Measurements from ENCODE around the gene SLC25A23. TPM values are rescaled to one million over a fixed set of nuclear protein-coding genes. Genes with fewer than 3 reads are reported as not detected.
A peak's percentile ranks its signal among the peaks of the same experiment; 100 is the strongest.

The SLC25A23 gene
- total RNA-seq, 1 donor from 2014 or later: 44.9 TPM

GRCh38 chr19:6483235-6483634 is 23.6 kb upstream of the SLC25A23 start:
- no peak for DNase-seq

DNA sequence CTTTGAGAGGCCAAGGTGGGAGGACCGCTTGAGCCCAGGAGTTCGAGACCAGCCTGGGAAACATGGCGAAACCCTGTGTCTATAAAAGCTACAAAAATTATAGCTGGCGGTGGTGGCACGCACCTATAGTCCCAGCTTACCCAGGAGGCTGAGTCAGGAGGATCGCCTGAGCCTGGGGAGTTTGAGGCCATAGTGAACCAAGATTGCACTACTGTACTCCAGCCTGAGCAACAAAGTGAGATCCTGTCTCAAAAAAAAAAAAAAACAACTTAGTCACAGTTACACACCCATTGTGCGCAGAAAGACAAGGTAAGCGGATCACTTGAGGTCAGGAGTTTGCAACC is 22.7 kb upstream of the SLC25A23 start:
- ATAC-seq (no peak), DNase-seq (no peak)
- no peaks in the 10 kb centered on the region for H3K36me3 ChIP-seq
- H3K27ac ChIP-seq: no peak overlapping the region
- peaks cover 6% of the 10 kb centered on the region for H3K27me3 ChIP-seq (ENCODE audit: low read depth)
- no peaks in the 10 kb centered on the region for H3K9me3 ChIP-seq
- no peak overlapping the region for H3K4me3 ChIP-seq
- intact Hi-C loops (cut with DNase I): no loop called here
- no peaks in the 10 kb centered on the region for H3K4me1 ChIP-seq
- TF ChIP-seq, protein P1, sequence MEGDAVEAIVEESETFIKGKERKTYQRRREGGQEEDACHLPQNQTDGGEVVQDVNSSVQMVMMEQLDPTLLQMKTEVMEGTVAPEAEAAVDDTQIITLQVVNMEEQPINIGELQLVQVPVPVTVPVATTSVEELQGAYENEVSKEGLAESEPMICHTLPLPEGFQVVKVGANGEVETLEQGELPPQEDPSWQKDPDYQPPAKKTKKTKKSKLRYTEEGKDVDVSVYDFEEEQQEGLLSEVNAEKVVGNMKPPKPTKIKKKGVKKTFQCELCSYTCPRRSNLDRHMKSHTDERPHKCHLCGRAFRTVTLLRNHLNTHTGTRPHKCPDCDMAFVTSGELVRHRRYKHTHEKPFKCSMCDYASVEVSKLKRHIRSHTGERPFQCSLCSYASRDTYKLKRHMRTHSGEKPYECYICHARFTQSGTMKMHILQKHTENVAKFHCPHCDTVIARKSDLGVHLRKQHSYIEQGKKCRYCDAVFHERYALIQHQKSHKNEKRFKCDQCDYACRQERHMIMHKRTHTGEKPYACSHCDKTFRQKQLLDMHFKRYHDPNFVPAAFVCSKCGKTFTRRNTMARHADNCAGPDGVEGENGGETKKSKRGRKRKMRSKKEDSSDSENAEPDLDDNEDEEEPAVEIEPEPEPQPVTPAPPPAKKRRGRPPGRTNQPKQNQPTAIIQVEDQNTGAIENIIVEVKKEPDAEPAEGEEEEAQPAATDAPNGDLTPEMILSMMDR (IDR thresholded peaks at IDR 0.05): no peak

More at GRCh38 chr19:6483235-6483634, 23.6 kb upstream of the SLC25A23 start:
- ATAC-seq: no peak
- no peaks in the 10 kb centered on the region for H3K36me3 ChIP-seq
- no peak overlapping the region for H3K4me3 ChIP-seq
- no peak overlapping the region for H3K27ac ChIP-seq
- peaks cover 6% of the 10 kb centered on the region for H3K27me3 ChIP-seq (ENCODE audit: low read depth)
- H3K9me3 ChIP-seq: no peaks in the 10 kb centered on the region
- intact Hi-C loops (cut with DNase I): no loop called here
- no peaks in the 10 kb centered on the region for H3K4me1 ChIP-seq
- TF ChIP-seq, protein P1 (IDR thresholded peaks at IDR 0.05): no peak

DNA sequence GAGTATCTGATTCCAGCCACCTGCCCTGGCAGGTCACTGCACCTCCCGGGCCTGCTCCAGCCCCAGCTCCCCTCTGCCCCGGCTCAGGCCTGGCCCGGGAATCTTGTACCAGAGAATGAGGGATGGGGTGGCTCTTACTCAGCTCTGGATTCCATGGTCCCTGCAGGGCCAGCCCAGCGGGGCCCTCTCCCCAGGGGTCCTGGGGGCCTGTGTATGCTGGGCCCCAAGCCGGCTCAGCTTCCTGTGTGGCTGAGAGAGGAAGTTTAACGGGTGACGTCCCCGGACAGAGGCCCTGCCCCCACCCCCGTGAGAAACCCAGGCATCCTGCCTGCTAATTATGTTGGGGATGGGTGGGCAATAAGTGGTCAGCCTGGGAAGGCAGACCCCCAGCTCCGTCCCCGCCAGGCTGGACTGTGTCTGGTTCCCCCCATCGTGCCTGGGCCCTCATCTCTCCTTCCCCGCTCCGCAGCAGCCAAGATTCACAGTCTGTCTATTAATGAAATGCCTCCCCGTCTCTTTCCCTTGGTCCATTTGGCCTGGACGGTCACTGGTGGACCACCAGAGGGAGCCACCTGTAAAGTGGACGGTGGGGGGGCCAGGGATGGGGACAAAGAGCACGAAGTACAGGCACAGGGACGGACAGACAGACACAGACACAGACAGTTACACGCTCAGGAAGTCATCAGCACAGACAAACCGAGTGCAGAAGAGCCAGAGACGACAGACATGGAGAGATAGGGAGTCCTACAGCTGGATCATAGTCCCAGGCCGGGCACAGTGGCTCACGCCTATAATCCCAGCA is 22.1 kb upstream of the SLC25A23 start, which contains the start of gene DENND1C:
TSS of gene DENND1C (minus strand) at position 247 of the 802 bp plus-strand sequence. CDS start at position 155, 92 bp downstream.
- H3K27me3 ChIP-seq (ENCODE audit: low read depth): peaks cover 11% of the 10 kb centered on the region
- H3K36me3 ChIP-seq: no peaks in the 10 kb centered on the region
- peak within 1 kb of the TSS; percentile 54 for H3K4me3 ChIP-seq
- H3K4me1 ChIP-seq: peaks cover under 1% of the 10 kb centered on the region
- peak; percentile 78 for DNase-seq
- peak; percentile 67 to 78 for ATAC-seq
- no peaks in the 10 kb centered on the region for H3K9me3 ChIP-seq
- peak within 1 kb of the TSS; percentile 81 for H3K27ac ChIP-seq
- TF ChIP-seq, protein P1 (IDR thresholded peaks at IDR 0.05): peak; percentile 47
- intact Hi-C loops (cut with DNase I): no loop called here

DNA sequence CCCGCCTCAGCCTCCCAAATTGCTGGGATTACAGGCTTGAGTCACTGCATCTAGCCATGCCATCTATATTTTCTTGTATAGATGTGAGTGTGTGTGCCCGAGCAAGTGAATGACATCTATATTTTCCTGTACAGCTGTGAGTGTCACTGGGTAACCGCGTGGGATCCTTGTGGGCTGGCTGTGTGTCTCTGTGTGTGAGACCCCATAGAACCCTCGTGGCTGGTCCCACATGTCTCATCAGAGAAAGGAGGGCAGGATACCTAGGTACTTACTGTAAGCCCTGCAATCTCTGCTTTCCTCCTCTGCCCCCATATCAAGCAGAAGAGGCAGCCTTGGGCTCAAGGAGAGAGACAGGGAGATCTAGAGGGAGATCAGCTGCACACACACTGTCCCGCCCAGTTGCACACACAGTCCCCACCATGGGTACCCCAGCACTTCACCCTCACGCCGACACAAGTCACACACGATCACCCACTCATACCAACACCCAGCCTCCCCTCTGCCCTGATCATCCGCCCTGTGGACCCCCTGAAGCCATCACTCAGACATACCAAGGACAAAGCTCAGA is 21.3 kb upstream of the SLC25A23 start:
- Histone ChIP-seq H3K27me3 (ENCODE audit: low read depth) (peaks cover 17% of the 10 kb centered on the region), H3K4me3 (peak overlapping the region; percentile 54), H3K27ac (peak overlapping the region; percentile 81), H3K36me3 (no peaks in the 10 kb centered on the region), H3K4me1 (peaks cover 6% of the 10 kb centered on the region), H3K9me3 (no peaks in the 10 kb centered on the region)
- intact Hi-C loops (cut with DNase I): no loop called here
- no peak for DNase-seq
- TF ChIP-seq, protein P1 (IDR thresholded peaks at IDR 0.05): no peak
- no peak for ATAC-seq

- Histone ChIP-seq H3K9me3 (no peaks in the 10 kb centered on the region), H3K4me3 (no peak overlapping the region), H3K36me3 (no peaks in the 10 kb centered on the region), H3K27me3 (ENCODE audit: low read depth) (peaks cover 25% of the 10 kb centered on the region), H3K4me1 (peaks cover 13% of the 10 kb centered on the region), H3K27ac (no peak overlapping the region)
- ATAC-seq (no peak), DNase-seq (no peak)
- TF ChIP-seq, protein P1 (IDR thresholded peaks at IDR 0.05): no peak
- intact Hi-C loops (cut with DNase I): no loop called here
Observed at GRCh38 chr19:6479836-6480398, 20.3 kb upstream of the SLC25A23 start.

All from lower lobe of right lung (tissue), 2 donors.